Trophoblast cell (in vitro differentiated cells and primary cell): ENCODE results near the gene JPH3.

Experiments used
- DNase-seq, 2 donors: peaks; one replicate each; pipeline ENCODE4 v3.0.0-alpha.2; 2016
- H2AFZ ChIP-seq: 2 replicates; pipeline ENCODE4 v1.6.1; 2013; ENCODE audit warnings: low read length, moderate library complexity, mild to moderate bottlenecking; ENCODE audit not compliant: insufficient read depth, poor library complexity
- H2AK5ac ChIP-seq: 2 replicates; pipeline ENCODE4 v1.6.1; 2013; ENCODE audit warnings: mild to moderate bottlenecking, low read length
- H2BK120ac ChIP-seq: 2 replicates; pipeline ENCODE4 v1.6.1; 2013; ENCODE audit warnings: low read length, mild to moderate bottlenecking, moderate library complexity; ENCODE audit not compliant: insufficient read depth, poor library complexity
- H2BK12ac ChIP-seq: 2 replicates; pipeline ENCODE4 v1.6.1; 2013; ENCODE audit warnings: mild to moderate bottlenecking, low read length, moderate library complexity
- H2BK5ac ChIP-seq: 2 replicates; pipeline ENCODE4 v1.6.1; 2013; ENCODE audit warnings: low read length, low read depth, moderate library complexity, mild to moderate bottlenecking; ENCODE audit not compliant: poor library complexity
- H3K14ac ChIP-seq: 2 replicates; pipeline ENCODE4 v1.6.1; 2013; ENCODE audit warnings: mild to moderate bottlenecking, low read length
- H3K18ac ChIP-seq: 2 replicates; pipeline ENCODE4 v1.6.1; 2013; ENCODE audit warnings: mild to moderate bottlenecking, low read length
- H3K23ac ChIP-seq: 2 replicates; pipeline ENCODE4 v1.6.1; 2013; ENCODE audit warnings: low read length
- H3K27ac ChIP-seq: 2 replicates; pipeline ENCODE4 v1.5.1; 2013; ENCODE audit warnings: low read depth, mild to moderate bottlenecking, inconsistent platforms, low read length, moderate library complexity
- H3K27me3 ChIP-seq: 2 replicates; pipeline ENCODE4 v1.6.1; 2013; ENCODE audit warnings: inconsistent platforms, mild to moderate bottlenecking, low read length, moderate library complexity; ENCODE audit not compliant: insufficient read depth
- H3K36me3 ChIP-seq, 2 experiments: 1 replicate in 1 of 2; 2 replicates in 1 of 2; pipeline ENCODE4 v1.6.1; 2013; ENCODE audit warnings: low read length in 2 of 2, mild to moderate bottlenecking in 2 of 2, moderate library complexity in 1 of 2; ENCODE audit not compliant: insufficient read depth in 2 of 2, control insufficient read depth in 1 of 2
- H3K4ac ChIP-seq: 2 replicates; pipeline ENCODE4 v1.6.1; 2013; ENCODE audit warnings: low read depth, mild to moderate bottlenecking, low read length, moderate library complexity
- H3K4me1 ChIP-seq, 2 experiments: 1 replicate in 1 of 2; 2 replicates in 1 of 2; pipeline ENCODE4 v1.6.1; 2013; ENCODE audit warnings: low read length in 2 of 2, mild to moderate bottlenecking in 2 of 2, moderate library complexity in 1 of 2; ENCODE audit not compliant: insufficient read depth in 2 of 2, control insufficient read depth in 1 of 2
- H3K4me2 ChIP-seq: 2 replicates; pipeline ENCODE4 v1.6.1; 2013; ENCODE audit warnings: inconsistent platforms, mild to moderate bottlenecking, low read length, moderate library complexity
- H3K4me3 ChIP-seq: 2 replicates; pipeline ENCODE4 v1.5.1; 2013; ENCODE audit warnings: mild to moderate bottlenecking, low read depth, low read length, inconsistent platforms
- H3K79me1 ChIP-seq: one replicate; pipeline ENCODE4 v1.6.1; 2013; ENCODE audit warnings: low read length
- H3K79me2 ChIP-seq: 2 replicates; pipeline ENCODE4 v1.6.1; 2013; ENCODE audit warnings: low read length, mild to moderate bottlenecking; ENCODE audit not compliant: control insufficient read depth, insufficient read depth, poor library complexity
- H3K9ac ChIP-seq: 2 replicates; pipeline ENCODE4 v1.6.1; 2013; ENCODE audit warnings: mild to moderate bottlenecking, low read length
- H3K9me3 ChIP-seq: 2 replicates; pipeline ENCODE4 v1.6.1; 2013; ENCODE audit warnings: low read depth, mild to moderate bottlenecking, control low read depth, inconsistent platforms, low read length; ENCODE audit not compliant: insufficient read depth
- H4K12ac ChIP-seq: 2 replicates; pipeline ENCODE4 v1.6.1; 2013; ENCODE audit warnings: low read depth, mild to moderate bottlenecking, low read length, moderate library complexity
- H4K8ac ChIP-seq: 2 replicates; pipeline ENCODE4 v1.6.1; 2013; ENCODE audit warnings: low read depth, mild to moderate bottlenecking, low read length, moderate library complexity
- H4K91ac ChIP-seq: one replicate; pipeline ENCODE4 v1.6.1; 2013; ENCODE audit warnings: low read depth, mild to moderate bottlenecking, low read length, moderate library complexity
- WGBS: extraction: QIAGEN DNeasy Blood & Tissue Kit; methylation state at CpG from one replicate; pipeline ENCODE4 v1.1.7; 2013; ENCODE audit warnings: missing lambda C conversion rate; ENCODE audit not compliant: insufficient read length, insufficient coverage; ENCODE audit errors: extremely low coverage; 5-methylcytosine and 5-hydroxymethylcytosine counted together

The JPH3 gene

GRCh38 chr16:87697256-87697655 is 94.9 kb downstream of the JPH3 start:
- peaks cover 54% of the 10 kb centered on the region in 2 experiments for H3K36me3 ChIP-seq
- H4K8ac ChIP-seq, result no peak overlapping the region
- no peak overlapping the region for H3K14ac ChIP-seq
- H2BK5ac ChIP-seq, result no peak overlapping the region
- DNase-seq, result no peak
- no peak overlapping the region for H4K91ac ChIP-seq
- no peak overlapping the region for H2BK12ac ChIP-seq
- no peak overlapping the region for H3K4me3 ChIP-seq
- no peak overlapping the region for H3K23ac ChIP-seq
- H3K9ac ChIP-seq, result no peak overlapping the region
- H3K27me3 ChIP-seq, result no peaks in the 10 kb centered on the region
- no CpG with 5 or more reads among the region's 21 CpGs for WGBS
- no peak overlapping the region for H4K12ac ChIP-seq
- H2BK120ac ChIP-seq, result no peak overlapping the region
- peaks cover 3% of the 10 kb centered on the region for H3K9me3 ChIP-seq
- no peak overlapping the region for H3K4ac ChIP-seq
- no peaks in the 10 kb centered on the region for H3K79me2 ChIP-seq
- H2AK5ac ChIP-seq, result no peak overlapping the region
- H3K18ac ChIP-seq, result no peak overlapping the region
- H2AFZ ChIP-seq, result no peak overlapping the region
- no peak overlapping the region for H3K4me2 ChIP-seq
- H3K27ac ChIP-seq, result no peak overlapping the region
- H3K79me1 ChIP-seq, result no peaks in the 10 kb centered on the region
- H3K4me1 ChIP-seq, result no peaks in the 10 kb centered on the region

- no CpG with 5 or more reads among the region's 14 CpGs for WGBS
- H3K4me2 ChIP-seq, result no peak overlapping the region
Observed at GRCh38 chr16:87697792-87698191, 95.5 kb downstream of the JPH3 start.

GRCh38 chr16:87698241-87698640 is 95.9 kb downstream of the JPH3 start:
- no peak overlapping the region for H2BK120ac ChIP-seq
- H3K27me3 ChIP-seq, result no peaks in the 10 kb centered on the region
- no peaks in the 10 kb centered on the region for H3K79me1 ChIP-seq
- H2AK5ac ChIP-seq, result no peak overlapping the region
- H3K36me3 ChIP-seq, result peaks cover 58 to 59% of the 10 kb centered on the region in 2 experiments
- no peak overlapping the region for H2BK5ac ChIP-seq
- H3K14ac ChIP-seq, result no peak overlapping the region
- DNase-seq, result no peak
- no peak overlapping the region for H4K91ac ChIP-seq
- no peaks in the 10 kb centered on the region for H3K79me2 ChIP-seq
- no CpG with 5 or more reads among the region's 7 CpGs for WGBS
- H2AFZ ChIP-seq, result no peak overlapping the region
- no peak overlapping the region for H3K4ac ChIP-seq
- no peak overlapping the region for H2BK12ac ChIP-seq
- no peak overlapping the region for H3K9ac ChIP-seq
- no peak overlapping the region for H4K8ac ChIP-seq
- no peak overlapping the region for H4K12ac ChIP-seq
- no peaks in the 10 kb centered on the region for H3K4me1 ChIP-seq
- H3K23ac ChIP-seq, result no peak overlapping the region
- H3K4me2 ChIP-seq, result no peak overlapping the region
- H3K9me3 ChIP-seq, result peaks cover 3% of the 10 kb centered on the region
- no peak overlapping the region for H3K27ac ChIP-seq
- H3K18ac ChIP-seq, result no peak overlapping the region
- H3K4me3 ChIP-seq, result no peak overlapping the region

More at GRCh38 chr16:87697792-87698191, 95.5 kb downstream of the JPH3 start:
- H3K36me3 ChIP-seq, result peaks cover 54 to 55% of the 10 kb centered on the region in 2 experiments
- H3K23ac ChIP-seq, result no peak overlapping the region
- peaks cover 3% of the 10 kb centered on the region for H3K9me3 ChIP-seq
- no peak overlapping the region for H2AFZ ChIP-seq
- no peaks in the 10 kb centered on the region for H3K79me2 ChIP-seq
- no peak overlapping the region for H4K12ac ChIP-seq
- no peak overlapping the region for H4K91ac ChIP-seq
- no peak for DNase-seq
- no peak overlapping the region for H2BK12ac ChIP-seq
- H3K27ac ChIP-seq, result no peak overlapping the region
- H3K4me1 ChIP-seq, result no peaks in the 10 kb centered on the region
- no peak overlapping the region for H2AK5ac ChIP-seq
- no peak overlapping the region for H4K8ac ChIP-seq
- no peak overlapping the region for H3K9ac ChIP-seq
- H3K4ac ChIP-seq, result no peak overlapping the region
- no peaks in the 10 kb centered on the region for H3K27me3 ChIP-seq
- no peak overlapping the region for H3K4me3 ChIP-seq
- no peaks in the 10 kb centered on the region for H3K79me1 ChIP-seq
- no peak overlapping the region for H3K14ac ChIP-seq
- H2BK5ac ChIP-seq, result no peak overlapping the region
- H3K18ac ChIP-seq, result no peak overlapping the region
- no peak overlapping the region for H2BK120ac ChIP-seq

- no peak overlapping the region for H3K23ac ChIP-seq
- H4K91ac ChIP-seq, result no peak overlapping the region
- no peak overlapping the region for H2AK5ac ChIP-seq
- no CpG with 5 or more reads among the region's 20 CpGs for WGBS
- no peak overlapping the region for H2AFZ ChIP-seq
- no peak overlapping the region for H3K27ac ChIP-seq
- no peak overlapping the region for H3K4ac ChIP-seq
- no peak overlapping the region for H3K4me3 ChIP-seq
- no peak for DNase-seq
- H3K4me2 ChIP-seq, result no peak overlapping the region
- peaks cover 59 to 61% of the 10 kb centered on the region in 2 experiments for H3K36me3 ChIP-seq
- no peaks in the 10 kb centered on the region for H3K79me1 ChIP-seq
- no peak overlapping the region for H3K14ac ChIP-seq
- H4K12ac ChIP-seq, result no peak overlapping the region
- no peak overlapping the region for H3K9ac ChIP-seq
- no peaks in the 10 kb centered on the region for H3K4me1 ChIP-seq
- H2BK12ac ChIP-seq, result no peak overlapping the region
- H3K9me3 ChIP-seq, result peaks cover 6% of the 10 kb centered on the region
- no peaks in the 10 kb centered on the region for H3K79me2 ChIP-seq
- H3K18ac ChIP-seq, result no peak overlapping the region
- H2BK120ac ChIP-seq, result no peak overlapping the region
- no peaks in the 10 kb centered on the region for H3K27me3 ChIP-seq
- no peak overlapping the region for H4K8ac ChIP-seq
- H2BK5ac ChIP-seq, result no peak overlapping the region
Observed at GRCh38 chr16:87698676-87699199, 96.4 kb downstream of the JPH3 start.
